NCI-H187 (cell line): ENCODE results near the gene SALL1.

Experiments
- DNase-seq, 2 experiments: peaks; one replicate each; lab custom pipeline; 2025; lab: John Stamatoyannopoulos, UW

Gene SALL1

DNA sequence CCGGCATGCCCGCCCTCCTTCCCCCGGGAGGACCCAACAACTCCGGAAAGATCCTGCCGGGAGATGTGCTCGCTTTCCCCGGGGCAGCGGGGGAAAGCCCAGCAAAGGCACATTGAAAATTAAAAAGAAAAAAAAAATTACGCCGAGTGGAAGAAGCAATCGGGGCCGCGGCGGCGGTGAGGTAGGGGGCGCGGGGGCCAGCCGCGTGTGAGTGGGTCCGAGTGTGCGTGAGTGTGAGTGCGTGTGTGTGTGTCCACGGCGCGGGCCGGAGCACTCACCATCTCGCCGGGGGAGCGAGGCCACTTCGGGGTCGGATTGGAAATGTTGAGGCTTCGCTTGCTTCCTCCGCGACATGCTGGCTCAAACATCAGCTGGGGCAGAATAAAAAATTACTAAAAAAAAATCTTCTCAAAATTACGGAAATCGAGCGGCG is at the start of gene SALL1:
TSS of gene SALL1 (minus strand) at position 383 of the 433 bp plus-strand sequence. CDS start at position 354, 29 bp downstream.
- DNase-seq: no peak

- no peak for DNase-seq
Measured at GRCh38 chr16:51200793-51201192, 49.7 kb upstream of the SALL1 start.

GRCh38 chr16:51197953-51198748 is 47.1 kb upstream of the SALL1 start:
- DNase-seq: no peak

DNA sequence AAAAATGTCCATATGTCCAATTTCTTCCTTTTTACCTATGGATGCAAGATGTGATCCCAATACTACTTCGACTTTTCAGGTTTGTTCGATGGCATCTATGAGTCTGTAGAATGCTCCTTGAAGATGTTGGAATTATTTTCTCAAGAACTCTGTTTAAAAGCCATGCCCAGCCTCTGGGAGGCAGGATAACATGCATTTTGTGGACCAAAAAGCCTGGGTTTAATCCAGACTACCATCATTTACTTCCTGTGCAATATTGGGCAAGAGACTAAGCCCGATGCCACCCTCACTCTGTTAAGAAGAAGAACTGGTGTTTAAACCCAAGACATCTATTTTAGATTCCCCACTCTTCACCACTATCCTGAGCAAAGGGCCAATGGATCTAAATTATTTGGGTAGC is 42.8 kb upstream of the SALL1 start:
- no peak for DNase-seq

DNA sequence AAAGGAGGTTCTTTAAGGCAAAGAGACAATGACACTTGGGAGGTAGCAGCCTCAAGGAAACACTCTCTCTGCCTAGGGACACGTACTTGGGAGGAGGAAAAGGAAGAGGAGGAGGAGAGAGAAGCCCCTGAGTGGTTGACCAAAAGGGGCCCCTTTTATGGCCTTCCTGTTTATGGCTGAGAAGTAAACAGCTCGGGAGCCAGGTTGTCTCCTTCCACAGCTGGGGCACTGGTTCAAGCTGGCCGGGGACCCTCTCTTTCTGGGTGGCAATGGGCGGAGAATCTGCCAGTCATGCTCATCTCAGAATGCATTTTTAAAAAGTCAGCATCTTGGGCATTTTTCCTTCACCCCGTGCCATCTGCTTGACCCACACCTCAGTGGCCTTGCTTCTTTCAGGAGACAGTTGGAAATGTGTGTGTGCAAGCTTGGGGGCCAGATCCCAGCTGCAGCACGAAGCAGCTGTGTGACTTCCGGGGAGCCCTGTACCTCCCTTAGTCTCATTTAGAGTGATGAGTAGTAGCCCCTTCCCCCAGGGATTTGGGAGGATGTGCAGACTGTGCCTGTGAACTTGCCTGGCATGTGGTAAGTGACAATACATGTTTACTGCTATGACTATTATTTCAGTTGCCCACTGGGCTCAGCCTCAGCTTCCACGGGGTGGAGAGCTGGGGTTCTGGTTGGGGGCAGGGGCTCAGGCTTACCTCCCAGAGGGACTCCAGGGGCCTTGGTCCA is 33.8 kb upstream of the SALL1 start:
- no peak for DNase-seq

DNA sequence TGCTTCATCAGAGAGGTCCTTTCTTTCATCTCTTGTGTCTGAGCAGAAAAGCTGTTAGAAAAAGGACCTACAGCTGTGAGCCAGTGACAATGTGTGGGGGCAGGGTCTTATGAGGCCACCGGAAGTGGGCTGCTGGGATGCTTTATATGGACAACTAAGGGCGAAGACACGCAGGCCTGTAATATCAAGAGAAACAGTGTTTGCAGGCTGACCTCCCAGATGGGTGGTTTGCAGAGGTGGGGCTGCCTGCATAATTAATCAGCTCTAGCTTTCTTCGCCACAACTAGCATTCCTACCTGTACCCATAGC is 30.4 kb upstream of the SALL1 start:
- no peak for DNase-seq

DNA sequence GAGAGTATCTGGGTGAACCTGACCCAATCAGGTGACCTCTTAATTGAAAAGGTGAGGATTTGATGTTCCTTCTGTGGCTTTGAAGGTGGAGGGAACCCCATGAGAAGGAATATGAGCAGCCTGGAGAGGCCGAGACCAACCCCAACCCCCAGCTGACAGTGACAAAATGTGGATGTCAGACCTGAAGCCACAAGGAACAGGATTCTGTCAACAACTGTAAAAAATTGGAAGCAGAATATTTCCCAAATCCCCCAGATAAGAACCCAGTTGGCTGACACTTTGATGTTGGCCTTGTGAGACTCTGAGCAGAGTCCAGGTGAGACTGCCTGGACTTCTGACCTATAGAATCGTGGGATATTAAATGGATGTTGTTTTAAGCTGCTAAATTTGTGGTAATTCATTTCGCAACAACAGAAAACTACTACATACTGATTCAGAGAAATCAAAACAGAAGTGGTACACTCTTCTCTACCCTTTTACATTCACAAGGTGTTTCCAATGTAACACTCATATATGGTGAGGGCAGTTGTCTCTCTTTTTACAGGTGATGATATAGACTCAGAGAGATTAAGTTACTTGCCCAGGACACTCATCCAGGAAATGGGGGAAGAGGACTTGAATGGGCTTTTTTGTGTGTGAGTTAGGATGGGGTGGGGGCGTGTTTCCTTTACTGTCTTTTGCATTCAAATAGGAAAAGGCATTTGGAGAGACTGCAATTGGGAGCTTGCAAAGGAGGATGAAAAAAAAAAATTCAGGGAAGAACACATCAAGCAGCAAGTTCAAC is 29.8 kb upstream of the SALL1 start:
- no peak for DNase-seq

- DNase-seq: no peak
Measured at GRCh38 chr16:51175081-51175480, 24.0 kb upstream of the SALL1 start.

DNA sequence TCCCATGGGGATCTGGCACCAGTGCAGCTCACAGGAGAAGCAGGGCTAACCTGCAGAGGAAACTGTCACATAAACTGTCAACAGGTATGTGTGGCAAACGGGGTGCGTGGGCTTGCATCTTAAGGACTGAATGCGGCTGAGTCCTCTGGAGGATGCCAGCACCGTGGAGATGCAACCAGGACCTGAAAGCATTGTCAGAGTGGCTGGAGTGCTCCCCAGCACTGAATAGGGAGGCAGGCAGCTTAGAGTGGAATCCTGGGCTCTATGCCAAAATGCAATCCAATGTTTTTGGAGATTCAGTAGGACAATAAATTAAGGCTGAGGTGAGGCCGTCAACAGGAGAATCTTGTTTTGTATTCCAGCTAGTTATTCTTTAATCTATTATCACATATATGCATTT is 21.3 kb upstream of the SALL1 start:
- no peak for DNase-seq

- DNase-seq: no peak
Measured at GRCh38 chr16:51168755-51169154, 17.7 kb upstream of the SALL1 start.

- no peak for DNase-seq
Measured at GRCh38 chr16:51167170-51167895, 16.3 kb upstream of the SALL1 start.

- no peak for DNase-seq
Measured at GRCh38 chr16:51166541-51166940, 15.5 kb upstream of the SALL1 start.

- DNase-seq: no peak
Measured at GRCh38 chr16:51166091-51166490, 15.0 kb upstream of the SALL1 start.

- DNase-seq: no peak
Measured at GRCh38 chr16:51165043-51165442, 14.0 kb upstream of the SALL1 start.

DNA sequence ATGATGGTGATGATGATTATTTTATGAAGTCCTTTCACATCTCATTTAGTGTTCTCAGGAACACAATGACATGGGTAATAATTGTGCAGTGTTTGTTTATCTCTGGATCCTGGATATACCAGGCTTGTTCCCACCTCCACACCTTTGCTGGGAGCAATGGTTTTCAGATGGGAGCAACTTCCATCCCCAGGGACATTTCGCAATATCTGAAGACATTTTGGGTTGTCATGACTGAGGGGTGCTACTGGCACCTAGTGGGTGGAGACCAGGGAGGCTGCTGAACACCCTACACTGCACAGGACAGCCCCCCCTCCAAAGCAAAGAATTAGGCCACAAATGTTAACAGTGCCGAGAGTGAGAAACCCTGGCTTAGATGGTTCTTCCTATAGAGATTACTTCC is 13.5 kb upstream of the SALL1 start:
- DNase-seq: no peak

DNA sequence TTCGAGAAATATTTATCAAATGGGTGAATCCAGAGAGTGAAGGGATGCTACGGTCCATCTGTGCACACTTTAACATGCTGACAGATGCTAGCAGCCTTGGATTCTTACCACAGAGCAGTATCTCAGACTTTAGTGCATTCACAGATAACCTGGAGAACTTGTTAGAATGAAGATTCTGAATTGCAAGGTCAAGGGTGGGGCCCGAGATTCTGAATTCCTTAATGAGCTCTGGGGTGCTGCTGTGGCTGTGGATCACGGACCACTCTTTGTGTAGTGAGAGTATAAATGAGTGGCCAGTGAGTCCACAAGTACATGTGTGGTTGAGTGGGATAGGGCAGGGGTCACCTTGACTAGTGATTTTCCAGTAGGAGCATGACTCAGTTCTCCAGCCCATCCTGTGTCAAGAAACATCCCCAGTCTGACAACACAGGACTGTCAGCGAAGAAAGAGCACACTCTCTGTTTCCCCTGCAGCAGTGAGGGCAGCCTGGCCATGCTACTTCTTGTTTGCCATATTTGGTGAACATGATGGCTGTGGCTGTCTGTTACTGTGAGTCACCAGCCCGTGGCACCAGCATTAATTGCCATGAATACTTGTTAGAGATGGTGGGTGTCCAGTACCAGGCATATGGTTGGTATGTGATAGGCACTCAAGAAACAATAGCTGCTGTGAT is 13.0 kb upstream of the SALL1 start:
- DNase-seq: no peak

DNA sequence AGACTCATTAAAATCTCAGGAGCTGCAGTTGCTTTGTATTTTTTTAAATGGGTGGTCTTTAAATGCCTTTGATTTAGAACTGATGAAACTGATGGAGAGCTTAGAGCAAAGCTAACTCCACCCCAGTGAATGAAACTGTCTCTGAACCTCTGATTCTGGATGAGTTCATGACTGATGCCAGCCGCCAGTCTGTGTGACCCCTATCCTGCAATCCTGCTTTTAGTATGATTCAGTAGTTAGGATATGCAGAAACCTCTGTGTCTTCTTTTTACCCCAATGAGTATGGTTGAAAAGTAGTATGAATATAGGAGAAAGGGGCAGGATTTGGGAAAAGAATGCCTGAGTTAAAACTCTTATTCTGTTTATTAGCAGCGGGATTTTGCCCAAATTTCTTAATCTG is 12.3 kb upstream of the SALL1 start:
- no peak for DNase-seq

- DNase-seq: no peak
Measured at GRCh38 chr16:51161440-51162195, 10.5 kb upstream of the SALL1 start.

GRCh38 chr16:51159865-51160264 is 8.8 kb upstream of the SALL1 start:
- DNase-seq: no peak

- no peak for DNase-seq
Measured at GRCh38 chr16:51159296-51159695, 8.2 kb upstream of the SALL1 start.

- DNase-seq: no peak
Measured at GRCh38 chr16:51157698-51158097, 6.6 kb upstream of the SALL1 start.
